Bronchial epithelial cell (primary cell): ENCODE results near the gene IREB2. TPM values are rescaled to one million over a fixed set of nuclear protein-coding genes. Genes with fewer than 3 reads are reported as not detected.

Source experiments
- DNase-seq: peaks from one replicate; pipeline ENCODE4 v3.0.0-alpha.2; 2010; ENCODE audit warnings: low read depth
- FAIRE-seq: peaks from 2 replicates; lab custom pipeline; 2011; peaks lifted over from hg19 to GRCh38; lab: Jason Lieb, UNC
- H3K27me3 ChIP-seq: 2 replicates; pipeline ENCODE4 v1.5.1; 2011; ENCODE audit warnings: low read length; ENCODE audit not compliant: control insufficient read depth, insufficient read depth
- H3K36me3 ChIP-seq: 2 replicates; pipeline ENCODE4 v1.5.1; 2011; ENCODE audit warnings: low read length; ENCODE audit not compliant: control insufficient read depth, insufficient read depth
- H3K4me3 ChIP-seq: 2 replicates; pipeline ENCODE4 v1.5.1; 2011; ENCODE audit warnings: mild to moderate bottlenecking, low read depth, low read length, control low read depth
- total RNA-seq: library from RNA; depleted of rRNA; stranded (reverse); fragments of >200 nt; gene quantifications from 2 replicates; pipeline ENCODE4 v1.2.1, GENCODE V29; 2014
- TF ChIP-seq, protein P1 (sequence below): IDR thresholded peaks from 2 replicates; pipeline ENCODE4 v1.5.1; 2011; ENCODE audit warnings: mild to moderate bottlenecking, moderate library complexity, low read length, control low read depth, inconsistent platforms; ENCODE audit not compliant: insufficient read depth, severe bottlenecking

IREB2 gene
- total RNA-seq, 1 donor from 2014 or later, result 12.6 TPM

- DNase-seq, result no peak
- no peak for FAIRE-seq
- Histone ChIP-seq H3K27me3 (no peaks in the 10 kb centered on the region), H3K4me3 (peak overlapping the region; percentile 100), H3K36me3 (peaks cover 1% of the 10 kb centered on the region)
- TF ChIP-seq, protein P1, sequence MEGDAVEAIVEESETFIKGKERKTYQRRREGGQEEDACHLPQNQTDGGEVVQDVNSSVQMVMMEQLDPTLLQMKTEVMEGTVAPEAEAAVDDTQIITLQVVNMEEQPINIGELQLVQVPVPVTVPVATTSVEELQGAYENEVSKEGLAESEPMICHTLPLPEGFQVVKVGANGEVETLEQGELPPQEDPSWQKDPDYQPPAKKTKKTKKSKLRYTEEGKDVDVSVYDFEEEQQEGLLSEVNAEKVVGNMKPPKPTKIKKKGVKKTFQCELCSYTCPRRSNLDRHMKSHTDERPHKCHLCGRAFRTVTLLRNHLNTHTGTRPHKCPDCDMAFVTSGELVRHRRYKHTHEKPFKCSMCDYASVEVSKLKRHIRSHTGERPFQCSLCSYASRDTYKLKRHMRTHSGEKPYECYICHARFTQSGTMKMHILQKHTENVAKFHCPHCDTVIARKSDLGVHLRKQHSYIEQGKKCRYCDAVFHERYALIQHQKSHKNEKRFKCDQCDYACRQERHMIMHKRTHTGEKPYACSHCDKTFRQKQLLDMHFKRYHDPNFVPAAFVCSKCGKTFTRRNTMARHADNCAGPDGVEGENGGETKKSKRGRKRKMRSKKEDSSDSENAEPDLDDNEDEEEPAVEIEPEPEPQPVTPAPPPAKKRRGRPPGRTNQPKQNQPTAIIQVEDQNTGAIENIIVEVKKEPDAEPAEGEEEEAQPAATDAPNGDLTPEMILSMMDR, result no peak
Measured at GRCh38 chr15:78437107-78437761, 782 bp upstream of the IREB2 start.

GRCh38 chr15:78438619-78439285 is 736 bp downstream of the IREB2 start:
- TF ChIP-seq, protein P1, result peak; percentile 31
- H3K36me3 ChIP-seq, result peaks cover 1% of the 10 kb centered on the region
- peak overlapping the region; percentile 100 for H3K4me3 ChIP-seq
- DNase-seq (peak; percentile 24), FAIRE-seq (no peak)
- H3K27me3 ChIP-seq, result no peaks in the 10 kb centered on the region

DNA sequence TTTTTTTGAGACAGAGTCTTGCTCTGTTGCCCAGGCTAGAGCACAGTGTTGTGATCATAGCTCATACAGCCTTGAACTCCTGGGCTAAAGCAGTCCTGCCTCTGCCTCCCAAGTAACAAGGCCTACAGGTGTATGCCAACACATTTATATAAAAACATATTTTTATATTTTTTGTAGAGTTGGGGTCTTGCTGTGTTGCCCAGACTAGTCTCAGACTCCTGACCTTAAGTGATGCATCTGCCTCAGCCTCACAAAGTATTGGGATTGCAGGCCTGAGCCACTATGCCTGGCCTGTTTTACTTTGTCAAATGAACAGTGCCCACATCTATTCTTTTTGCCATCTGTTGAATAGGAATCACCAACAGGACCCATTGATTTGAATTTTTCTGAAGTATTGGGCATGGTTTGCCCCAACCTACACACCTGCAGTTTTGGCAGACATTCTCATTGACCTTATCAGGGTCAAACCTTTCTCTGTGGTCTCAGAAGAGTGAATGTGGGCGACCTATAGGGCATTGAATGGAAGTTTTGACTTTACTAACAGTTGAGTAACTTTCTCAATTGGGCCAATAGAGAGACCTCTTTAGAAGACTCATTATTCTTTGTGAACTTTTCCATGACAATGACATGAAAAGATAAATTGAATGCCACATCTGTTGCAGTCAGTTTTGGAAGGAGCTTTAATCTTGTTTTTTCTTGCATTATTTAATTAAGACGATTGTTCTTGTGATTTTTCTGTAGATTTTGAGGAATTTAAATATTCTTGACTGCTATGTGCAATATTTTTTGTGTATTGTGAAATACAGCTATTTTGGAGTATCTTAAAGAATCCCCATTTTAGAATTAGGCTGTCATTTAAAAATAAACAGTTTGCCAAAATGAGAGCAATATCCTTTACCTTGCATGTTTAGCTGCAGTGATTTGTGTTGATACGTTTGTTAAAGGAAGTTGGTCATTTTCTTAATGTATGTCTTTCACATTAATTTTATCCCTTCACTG is 2.7 kb downstream of the IREB2 start:
- peaks cover 2% of the 10 kb centered on the region for H3K36me3 ChIP-seq
- FAIRE-seq (no peak), DNase-seq (no peak)
- TF ChIP-seq, protein P1, result no peak
- H3K4me3 ChIP-seq, result no peak overlapping the region
- H3K27me3 ChIP-seq, result no peaks in the 10 kb centered on the region

DNA sequence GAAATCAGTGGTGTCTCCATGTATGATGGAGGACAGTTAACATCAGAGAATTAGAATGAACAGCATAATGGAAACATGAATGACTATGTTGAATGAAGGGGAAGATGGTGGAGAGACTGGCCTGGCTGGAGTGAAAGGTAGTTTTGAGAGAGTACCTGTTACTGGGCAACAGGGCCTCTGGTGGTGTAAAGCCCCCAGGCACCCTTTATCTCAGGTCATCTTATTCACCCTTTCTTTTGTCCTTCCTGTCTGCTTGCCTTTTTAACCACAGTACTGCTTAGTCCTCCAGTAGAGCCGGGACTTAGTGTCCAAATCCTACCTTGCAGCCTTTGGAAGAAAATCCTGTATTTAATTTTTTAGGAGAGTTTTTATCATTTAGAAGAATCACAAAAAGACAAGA is 6.2 kb downstream of the IREB2 start:
- DNase-seq, result no peak
- Histone ChIP-seq H3K36me3 (peaks cover 4% of the 10 kb centered on the region), H3K27me3 (no peaks in the 10 kb centered on the region), H3K4me3 (no peak overlapping the region)
- TF ChIP-seq, protein P1, result no peak
- FAIRE-seq, result no peak

DNA sequence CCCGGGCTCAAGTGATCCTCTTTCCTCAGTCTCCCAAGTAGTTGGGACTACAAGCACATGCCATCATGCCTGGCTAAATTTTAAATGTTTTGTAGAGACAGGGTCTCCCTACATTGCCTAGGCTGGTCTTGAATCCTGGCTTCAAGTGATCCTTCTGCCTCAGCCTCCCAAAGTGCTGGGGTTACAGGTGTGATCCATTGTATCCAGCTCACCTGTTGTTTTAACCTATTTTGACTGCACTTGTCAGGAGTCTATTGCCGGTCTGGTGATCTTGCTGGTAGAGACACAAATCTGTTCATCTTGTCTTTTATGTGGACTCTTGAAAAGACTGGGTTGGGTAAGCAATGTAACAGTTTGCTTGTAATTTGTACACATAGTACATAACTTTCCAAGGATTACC is 7.9 kb downstream of the IREB2 start:
- H3K36me3 ChIP-seq, result peaks cover 4% of the 10 kb centered on the region
- DNase-seq (no peak), FAIRE-seq (no peak)
- H3K4me3 ChIP-seq, result no peak overlapping the region
- TF ChIP-seq, protein P1, result no peak
- no peaks in the 10 kb centered on the region for H3K27me3 ChIP-seq
